ELF-1 (cell line): ENCODE data around the gene ELOVL7.
A peak's percentile ranks its signal among the peaks of the same experiment; 100 is the strongest.
"Not testable (repeated sequence)": the region's sequence is repeated elsewhere in the genome, so short reads cannot be mapped to it uniquely, and the experiment has no call there.

Experiments used
- DNase-seq: peaks from one replicate; pipeline ENCODE4 v3.0.0-alpha.2; 2016; ENCODE audit warnings: low read depth, low spot score

Gene ELOVL7

DNA sequence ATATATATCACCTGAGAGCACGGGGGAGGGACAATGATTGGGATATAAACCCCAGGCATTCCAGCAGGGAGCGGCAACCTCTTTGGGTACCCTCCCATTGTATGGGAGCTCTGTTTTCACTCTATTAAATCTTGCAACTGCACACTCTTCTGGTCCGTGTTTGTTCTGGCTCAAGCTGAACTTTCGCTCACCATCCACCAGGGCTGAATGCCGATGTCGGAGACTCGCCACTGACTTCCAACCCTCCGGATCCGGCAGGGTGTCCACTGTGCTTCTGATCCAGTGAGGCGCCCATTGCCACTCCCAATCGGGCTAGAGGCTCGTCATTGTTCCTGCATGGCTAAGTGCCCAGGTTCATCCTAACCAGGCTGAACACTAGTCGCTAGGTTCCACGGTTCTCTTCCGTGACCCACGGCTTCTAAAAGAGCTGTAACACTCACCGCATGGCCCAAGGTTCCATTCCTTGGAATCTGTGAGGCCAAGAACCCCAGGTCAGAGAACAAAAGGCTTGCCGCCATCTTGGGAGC, 48.6 kb downstream of the ELOVL7 start:
- not testable (repeated sequence) for DNase-seq

DNA sequence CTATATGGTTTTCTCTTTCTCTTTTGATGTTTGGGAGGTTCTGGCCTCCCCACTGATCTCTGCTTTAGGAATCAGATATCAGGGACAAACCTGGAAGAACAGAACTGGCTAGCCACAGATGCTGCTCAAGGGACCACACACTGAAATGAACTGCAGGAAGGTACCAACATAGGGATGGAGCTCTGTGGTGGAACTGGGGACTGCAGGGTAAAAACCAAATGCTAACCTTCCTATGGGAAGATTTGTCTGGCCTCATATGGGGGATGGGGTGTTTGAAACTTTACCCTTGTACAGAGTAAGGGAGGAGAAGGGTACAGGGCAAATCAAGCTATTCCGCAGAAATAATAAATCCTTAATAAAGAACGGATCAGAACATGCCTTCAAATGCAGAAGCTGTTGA, 49.4 kb downstream of the ELOVL7 start:
- DNase-seq, result peak; percentile 1

DNA sequence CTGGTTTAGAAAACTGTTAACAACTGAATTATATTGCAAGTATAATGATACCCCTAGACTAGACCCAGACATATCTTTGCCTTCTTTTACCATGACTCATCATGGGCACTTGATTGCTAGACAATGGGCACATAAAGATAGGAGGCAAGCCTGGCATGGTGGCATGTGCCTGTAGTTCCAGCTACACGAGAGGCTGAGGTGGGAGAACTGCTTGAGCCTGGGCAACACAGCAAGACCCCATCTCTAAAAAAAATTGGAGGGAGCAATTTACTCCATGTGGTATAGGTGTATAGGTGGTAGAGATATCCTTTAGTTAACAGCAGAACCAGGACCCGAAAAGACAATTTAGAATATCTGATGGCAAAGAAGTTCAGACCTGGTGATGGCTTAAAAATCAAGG, 51.6 kb downstream of the ELOVL7 start:
- no peak for DNase-seq

DNA sequence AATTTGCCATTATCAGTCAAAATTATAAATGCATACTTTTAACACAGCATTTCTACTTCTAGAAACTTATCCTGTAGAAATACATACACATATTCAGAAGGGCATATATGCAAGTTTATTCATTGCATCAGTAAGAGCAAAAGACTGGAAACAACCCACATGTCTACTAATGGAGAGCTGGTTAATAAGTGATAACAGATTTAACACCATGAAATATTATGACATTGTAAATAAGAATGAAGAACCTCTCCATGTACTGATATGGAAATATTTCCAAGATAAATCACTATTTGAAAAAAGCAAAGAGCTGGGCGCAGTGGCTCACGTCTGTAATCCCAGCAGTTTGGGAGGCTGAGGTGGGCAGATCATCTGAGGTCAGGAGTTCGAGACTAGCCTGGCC, 54.5 kb downstream of the ELOVL7 start:
- no peak for DNase-seq

DNA sequence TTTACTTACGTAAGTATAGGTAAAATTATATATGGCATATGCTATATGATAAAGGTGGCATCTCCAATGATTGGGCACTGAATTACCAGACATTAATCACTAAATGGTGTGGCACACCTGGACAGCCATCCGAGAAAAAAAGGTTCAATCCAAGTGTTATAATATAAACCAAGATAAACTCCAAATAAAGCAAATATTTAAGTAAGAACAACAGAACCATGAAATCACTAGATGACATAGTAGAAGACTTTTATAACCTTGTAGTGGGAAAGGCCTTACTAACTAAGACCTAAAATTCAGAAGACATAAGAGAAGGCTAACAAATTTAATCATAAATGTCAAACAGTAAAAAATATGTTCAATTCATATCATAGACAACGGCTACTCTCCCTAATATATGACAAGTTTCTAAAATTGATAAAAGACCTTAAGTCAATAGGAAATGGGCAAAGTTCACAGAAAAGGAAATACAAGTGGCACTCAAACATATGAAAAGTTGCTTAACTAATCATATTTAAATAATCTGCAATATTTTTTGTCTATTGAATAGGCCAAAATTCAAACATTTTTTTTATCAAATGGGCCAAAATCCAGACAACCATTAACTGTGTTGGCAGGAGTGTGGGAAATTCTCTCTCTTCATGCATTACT, 55.1 kb downstream of the ELOVL7 start:
- DNase-seq, result no peak

DNA sequence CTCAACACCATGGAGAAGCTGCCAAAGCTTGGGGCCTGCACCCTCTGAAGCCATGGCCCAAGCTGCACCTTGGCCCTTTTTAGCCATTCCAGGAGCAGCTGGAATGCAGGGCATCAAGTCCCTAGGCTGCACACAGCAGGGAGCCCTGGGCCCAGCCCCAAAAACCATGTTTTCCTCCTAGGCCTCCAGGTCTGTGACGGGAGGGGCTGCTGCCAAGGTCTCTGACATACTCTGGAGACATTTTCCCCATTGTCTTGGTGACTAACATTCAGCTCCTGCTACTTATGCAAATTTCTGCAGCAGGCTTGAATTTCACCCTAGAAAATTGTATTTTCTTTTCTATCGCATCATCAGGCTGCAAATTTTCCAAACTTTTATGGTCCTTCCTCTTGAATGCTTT, 64.6 kb downstream of the ELOVL7 start:
- DNase-seq, result peak; percentile 65

DNA sequence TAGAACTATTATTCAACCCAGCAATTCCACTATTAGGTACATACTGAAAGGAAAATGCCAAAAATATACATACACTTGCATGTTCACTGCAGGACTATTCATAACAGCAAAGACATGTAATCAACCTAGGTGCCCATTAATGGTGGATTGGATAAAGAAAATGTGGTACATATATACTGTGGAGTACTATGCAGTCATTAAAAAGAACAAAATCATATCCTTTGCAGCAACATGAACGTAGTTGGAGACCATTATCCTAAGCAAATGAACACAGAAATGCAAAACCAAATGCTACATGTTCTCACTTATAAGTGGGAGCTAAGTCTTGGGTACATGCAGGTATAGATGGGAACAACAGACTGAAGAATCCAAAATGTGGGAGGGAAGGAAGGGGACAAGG, 67.7 kb downstream of the ELOVL7 start:
- no peak for DNase-seq

DNA sequence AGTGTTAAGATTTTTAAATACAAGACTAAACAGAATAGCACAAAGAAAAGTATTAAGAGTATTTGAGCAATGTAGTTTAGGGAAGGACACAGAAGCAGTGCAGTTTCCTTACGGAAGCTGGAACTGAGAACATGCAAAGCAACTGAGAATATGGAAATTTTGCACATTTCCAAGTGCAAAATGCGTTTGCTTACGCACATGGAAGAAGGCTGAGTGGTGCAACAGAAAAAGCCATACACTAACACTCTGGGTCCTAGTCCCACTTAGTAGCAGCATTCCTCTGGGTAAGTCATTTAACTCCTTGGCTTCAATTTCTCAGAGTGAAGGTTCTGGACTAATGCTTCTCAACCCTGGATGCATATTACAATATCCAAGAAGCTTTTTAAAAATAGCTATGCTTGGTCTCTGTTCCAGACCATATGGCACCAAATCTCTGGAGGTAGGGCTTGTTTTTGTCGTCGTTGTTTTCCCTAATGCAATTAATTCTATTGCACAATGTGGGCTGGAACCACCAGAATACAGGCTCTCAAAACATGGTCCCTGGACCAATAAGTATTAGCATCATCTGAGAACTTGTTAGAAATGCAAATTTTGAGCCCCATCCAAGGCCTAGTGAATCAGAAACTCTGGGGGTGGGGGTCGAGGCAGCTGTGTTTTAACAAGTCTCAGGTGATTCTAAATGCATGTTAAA, 78.9 kb downstream of the ELOVL7 start:
- DNase-seq, result no peak

DNA sequence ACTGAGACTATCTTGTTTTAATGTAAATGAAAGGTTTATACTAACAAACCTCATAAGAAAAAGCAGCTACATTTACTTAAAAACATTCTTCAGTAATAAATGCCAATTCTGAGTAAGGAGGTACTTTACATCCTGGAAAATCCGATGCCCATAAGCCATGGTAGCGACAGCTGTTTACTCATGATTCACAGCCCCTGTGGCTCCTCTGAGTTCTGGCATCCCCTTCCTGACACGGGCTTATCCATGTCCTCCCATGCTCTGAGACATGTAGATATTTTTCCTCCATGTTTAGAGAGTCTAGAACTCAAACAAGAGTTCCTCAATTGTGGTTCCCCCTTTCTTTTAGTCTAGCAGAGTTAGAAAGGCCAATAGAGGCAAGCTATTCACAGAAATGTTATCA, 81.0 kb downstream of the ELOVL7 start:
- no peak for DNase-seq

DNA sequence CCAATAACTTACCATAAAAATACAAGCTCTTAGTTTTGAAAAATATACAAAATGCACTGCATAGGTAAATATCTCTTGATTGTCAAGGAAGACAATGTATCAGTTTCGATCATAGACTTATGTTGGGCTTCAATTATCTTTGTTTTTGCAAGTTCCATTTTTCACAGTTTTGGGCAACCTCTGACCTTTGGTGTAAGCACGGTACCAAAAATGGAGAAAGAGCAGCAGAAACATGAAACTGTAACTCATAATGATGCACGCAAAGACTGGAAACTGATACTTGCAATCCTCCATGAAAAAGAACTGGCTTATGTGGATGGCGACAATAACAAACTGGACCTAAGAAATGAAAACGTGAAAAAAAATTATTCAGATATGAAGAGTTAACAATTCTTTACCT, 89.6 kb downstream of the ELOVL7 start:
- DNase-seq, result no peak

DNA sequence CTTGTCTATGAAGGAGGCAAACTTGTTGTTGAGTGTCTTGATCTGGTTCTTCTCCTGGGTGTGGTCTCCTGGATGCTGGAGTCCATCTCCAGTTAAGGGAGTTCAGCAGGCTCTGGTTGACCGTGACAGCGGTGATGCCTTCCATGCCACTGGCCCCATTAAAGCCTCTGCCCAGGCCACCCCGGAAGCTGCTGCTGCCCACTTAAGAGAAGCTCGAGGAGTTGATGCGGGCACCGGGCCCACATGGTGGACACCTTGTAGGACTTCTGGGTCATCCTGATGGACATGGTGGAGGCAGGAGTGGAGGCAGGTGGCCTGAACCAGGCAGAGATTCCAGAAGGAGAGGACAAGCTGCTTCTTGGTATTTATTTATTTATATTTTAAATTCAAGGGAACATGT, 99.4 kb downstream of the ELOVL7 start:
- no peak for DNase-seq

DNA sequence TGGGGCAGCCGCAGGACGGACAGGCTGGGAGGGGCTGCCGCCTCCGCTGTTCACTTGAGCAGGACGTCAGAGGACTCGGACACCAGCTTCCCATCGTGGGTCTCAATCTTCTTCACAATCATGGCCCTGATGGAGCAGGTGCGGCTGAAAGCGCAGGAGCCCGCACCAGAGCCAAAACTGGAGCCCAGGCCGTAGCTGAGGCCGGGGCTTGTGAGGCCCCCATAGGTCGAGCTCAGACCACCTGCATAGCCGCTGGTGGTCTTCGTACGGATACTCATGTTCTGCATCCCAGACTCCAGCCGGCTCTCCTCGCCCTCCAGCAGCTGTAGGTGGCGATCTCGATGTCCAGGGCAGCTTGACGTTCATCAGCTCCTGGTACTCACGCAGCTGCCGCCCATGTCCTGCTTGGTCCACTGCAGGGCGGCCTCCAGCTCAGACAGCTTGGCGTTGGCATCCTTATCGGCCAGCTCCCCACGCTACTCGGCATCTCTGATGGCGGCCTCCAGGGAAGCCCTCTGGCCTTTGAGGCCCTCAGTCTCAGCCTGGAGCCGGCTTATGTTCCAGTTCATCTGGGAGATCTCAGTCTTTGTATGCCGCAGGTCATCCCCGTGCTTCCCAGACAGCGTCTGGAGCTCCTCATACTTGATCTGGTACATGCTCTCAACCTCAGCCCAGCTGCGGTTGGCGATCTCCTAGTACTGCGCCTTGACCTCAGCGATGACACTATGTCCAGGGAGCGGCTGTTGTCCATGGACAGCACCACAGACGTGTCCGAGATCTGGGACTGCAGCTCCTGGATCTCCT, 100.4 kb downstream of the ELOVL7 start:
- no peak for DNase-seq

DNA sequence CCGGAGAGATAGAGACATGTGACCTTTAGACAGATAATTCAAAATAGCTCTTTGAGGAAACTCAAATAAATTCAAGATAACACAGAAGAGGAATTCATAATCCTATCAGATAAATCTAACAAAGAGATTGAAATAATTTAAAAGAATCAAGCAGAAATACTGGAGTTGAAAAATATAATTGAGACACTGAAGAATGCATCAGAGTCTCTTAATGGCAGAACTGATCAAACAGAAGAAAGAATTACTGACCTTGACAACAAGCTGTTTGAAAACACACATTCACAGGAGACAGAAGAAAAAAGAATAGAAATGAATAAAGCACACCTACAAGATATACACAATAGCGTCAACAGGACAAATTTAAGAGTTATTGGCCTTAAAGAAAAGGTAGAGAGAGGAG, 103.7 kb downstream of the ELOVL7 start:
- DNase-seq, result no peak

DNA sequence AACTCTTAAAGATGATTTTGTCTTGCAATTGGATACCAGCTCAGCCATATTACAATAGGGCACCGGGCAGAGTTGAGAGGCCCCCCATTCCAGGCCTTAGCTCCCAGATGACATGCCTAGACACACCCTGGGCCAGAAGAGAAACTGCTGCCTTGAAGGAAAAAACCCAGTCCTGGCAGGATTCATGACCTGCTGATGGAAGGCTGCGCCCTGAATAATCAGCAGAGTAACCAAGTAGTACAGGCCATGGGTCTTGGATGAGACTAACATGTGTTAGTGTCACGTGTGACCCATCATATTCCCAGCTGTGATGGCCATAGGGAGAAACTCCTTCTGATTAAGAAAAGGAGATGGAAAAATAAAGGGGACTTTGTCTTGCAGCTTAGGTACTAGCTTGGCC, 105.1 kb downstream of the ELOVL7 start:
- no peak for DNase-seq

DNA sequence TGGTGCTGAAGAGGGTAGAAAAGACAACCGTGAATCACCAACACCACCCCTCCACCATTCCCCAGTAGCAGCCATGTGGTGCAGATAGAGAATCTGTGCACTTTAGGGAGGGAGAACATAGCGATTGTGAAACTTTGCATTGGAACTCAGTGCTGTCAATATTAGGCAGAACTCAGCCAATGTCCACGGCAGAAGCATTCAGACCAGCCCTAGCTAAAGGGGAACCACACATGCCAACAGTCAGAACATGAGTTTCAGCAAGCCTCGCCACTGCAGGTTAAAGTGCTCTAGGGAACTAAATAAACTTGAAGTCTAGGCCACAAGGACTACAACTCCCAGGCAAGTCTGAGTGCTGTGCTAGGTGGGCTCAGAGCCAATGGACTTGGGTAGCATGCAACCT, 105.6 kb downstream of the ELOVL7 start:
- DNase-seq, result no peak

DNA sequence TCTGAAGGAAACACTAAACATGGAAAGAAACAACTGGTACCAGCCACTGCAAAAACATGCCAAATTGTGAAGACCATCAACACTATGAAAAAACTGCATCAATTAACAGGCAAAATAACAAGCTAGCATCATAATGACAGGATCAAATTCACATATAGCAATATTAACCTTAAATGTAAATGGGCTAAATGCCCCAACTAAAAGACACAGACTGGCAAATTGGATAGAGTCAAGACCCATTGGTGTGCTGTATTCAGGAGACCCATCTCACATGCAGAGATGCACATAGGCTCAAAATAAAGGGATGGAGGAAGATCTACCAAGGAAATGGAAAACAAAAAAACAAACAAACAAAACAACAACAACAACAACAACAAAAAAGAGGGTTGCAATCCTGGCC, 113.2 kb downstream of the ELOVL7 start:
- DNase-seq, result not testable (repeated sequence)

DNA sequence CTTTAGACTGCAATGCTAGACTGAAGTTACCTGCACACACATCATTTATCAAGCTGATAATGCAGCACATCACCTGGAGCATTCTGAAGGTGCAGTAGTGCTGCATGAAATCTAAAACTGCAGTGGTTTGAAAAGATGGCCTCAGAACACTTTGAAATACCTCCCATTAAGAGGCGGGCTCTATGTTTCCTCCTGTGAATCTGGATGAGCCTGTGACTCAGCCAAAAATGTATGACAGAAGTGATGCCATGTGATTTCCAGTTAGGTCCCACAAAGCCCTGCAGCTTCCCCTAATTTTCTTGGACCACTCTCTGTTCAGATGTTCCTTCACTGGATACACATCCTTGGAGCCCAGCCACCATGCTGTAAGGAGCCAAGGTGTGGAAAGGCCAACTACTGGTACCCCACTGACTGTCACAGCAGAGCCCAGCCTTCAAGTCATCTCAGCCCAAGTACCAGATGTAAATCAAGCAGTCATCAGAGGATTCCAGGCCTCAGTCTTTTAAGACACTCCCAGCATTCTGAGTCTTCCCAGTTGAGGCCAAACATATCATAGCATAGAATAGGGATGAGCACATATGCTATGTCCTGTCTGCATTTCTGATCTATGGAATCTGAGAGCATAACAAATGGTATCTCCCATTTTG, 116.9 kb downstream of the ELOVL7 start:
- no peak for DNase-seq

DNA sequence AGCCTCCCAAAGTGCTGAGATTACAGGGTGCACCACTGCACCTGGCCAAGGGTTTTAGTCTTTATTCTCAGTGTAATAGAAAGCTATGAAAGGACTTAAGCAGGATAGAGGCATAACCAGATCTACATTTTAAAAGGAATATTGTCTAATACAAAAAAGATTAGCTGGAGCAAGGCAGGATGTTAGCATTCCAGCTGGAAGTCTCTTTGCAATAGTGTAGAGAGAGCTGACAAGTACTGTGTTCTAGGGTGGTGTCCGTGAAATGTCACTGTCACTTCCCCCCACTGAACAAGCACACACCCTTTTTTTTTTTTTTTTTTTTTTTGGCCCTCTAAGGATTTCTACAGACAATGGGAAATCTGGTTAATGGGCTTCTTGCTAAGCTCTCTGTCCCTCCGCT, 119.9 kb downstream of the ELOVL7 start:
- no peak for DNase-seq

DNA sequence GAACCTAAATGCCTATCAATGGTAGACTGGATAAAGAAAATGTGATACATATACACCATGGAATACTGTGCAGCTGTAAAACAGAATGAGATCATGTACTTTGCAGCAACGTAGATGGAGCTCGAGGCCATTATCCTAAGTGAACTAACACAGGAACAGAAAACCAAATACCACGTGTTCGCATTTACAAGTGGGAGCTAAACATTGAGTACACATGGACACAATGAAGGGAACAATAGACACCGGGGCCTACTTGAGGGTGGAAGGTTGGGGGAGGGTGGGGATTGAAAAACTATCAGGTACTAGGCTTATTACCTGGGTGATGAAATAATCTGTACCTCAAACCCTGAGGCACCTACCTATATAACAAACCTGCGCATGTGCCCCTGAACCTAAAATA, 121.7 kb downstream of the ELOVL7 start:
- DNase-seq, result no peak

DNA sequence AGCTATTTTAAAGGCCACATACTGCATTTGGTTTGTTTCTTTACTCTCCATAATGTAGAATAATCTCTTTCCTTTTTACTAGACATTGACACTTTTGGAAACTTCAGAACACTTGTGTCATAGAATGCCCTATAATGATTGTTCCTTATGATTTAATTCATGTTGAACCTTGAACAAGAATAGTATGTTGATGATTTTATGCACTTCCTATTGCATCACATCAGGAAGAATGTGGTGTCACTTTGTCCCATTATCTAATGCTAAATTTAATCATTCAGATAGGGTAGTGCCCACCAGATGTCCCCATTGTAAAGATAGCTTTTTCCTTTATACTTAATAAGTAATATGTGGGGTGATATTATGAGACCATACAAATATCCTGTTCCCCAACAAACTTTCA, 124.7 kb downstream of the ELOVL7 start:
- DNase-seq, result no peak

DNA sequence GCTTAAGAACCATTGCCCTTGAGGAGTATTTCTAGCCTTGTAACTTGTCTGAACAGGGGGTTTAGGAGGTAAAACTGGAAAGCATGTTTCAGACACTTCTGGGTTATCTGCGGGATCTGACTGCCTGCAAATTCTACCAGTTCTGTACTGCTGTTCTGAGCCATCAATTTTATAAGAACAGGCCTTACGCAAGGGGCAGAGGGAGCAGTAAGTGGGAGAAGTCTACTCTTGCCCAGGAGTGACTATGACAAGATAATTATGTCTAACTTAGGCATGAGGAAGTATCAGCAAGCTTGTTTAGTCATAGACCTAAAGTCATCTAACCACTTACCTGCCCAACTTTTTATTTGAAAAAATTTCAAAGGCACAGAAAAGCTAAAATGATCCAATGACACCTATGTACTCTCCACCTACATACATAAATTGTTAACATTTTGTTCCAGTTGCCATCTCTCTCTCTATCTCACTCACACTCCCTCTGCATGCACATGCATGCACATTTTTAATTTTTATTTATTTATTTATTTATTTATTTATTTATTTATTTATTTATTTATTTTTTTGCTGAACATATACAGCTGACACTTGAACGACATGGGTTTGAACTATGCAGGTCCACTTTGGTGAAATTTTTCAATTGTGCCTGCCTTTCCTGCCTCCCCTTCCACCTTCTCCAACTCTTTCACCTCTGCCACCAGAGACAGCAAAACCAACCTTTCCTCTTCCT, 125.7 kb downstream of the ELOVL7 start:
- no peak for DNase-seq
